Mucosa of stomach (tissue), 1 donor: ENCODE data around the gene TMEM269.
"Not testable (repeated sequence)": the region's sequence is repeated elsewhere in the genome, so short reads cannot be mapped to it uniquely, and the experiment has no call there.

Experiments used
- H3K27me3 ChIP-seq: one replicate; pipeline ENCODE4 v1.7.0; 2013; ENCODE audit warnings: mild to moderate bottlenecking, low read length; ENCODE audit not compliant: control insufficient read depth, insufficient read depth
- H3K36me3 ChIP-seq: one replicate; pipeline ENCODE4 v1.7.0; 2013; ENCODE audit warnings: low read length; ENCODE audit not compliant: control insufficient read depth, insufficient read depth
- H3K4me1 ChIP-seq: one replicate; pipeline ENCODE4 v1.7.0; 2013; ENCODE audit warnings: mild to moderate bottlenecking, low read length; ENCODE audit not compliant: control insufficient read depth, insufficient read depth
- H3K4me3 ChIP-seq: one replicate; pipeline ENCODE4 v1.7.0; 2013; ENCODE audit warnings: low read length
- H3K9ac ChIP-seq: one replicate; pipeline ENCODE4 v1.7.0; 2013; ENCODE audit warnings: mild to moderate bottlenecking, low read length, moderate library complexity
- H3K9me3 ChIP-seq: one replicate; pipeline ENCODE4 v1.7.0; 2013; ENCODE audit warnings: mild to moderate bottlenecking, low read length, moderate library complexity; ENCODE audit not compliant: control insufficient read depth
- donor health status: Pancreatic carcinoma.

The TMEM269 gene

DNA sequence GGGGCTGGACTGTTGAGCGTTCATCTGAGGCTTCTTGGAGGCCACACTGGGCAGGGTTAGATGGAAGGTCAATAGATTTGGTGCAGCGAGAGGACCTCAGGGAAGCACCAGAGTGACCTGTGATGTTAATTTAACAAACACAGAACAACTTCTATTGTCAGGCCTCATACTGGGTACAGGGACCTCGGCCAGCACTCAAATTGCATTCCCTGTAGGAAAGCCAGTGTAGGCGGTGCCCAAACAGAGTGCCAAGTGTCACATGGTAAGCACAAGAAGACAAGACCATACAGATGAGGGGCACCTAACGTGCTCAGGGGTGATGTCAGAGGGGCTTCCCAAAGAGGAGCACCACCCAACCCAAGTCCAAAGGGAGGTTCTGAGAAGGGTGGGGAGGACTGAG, 1.3 kb downstream of the TMEM269 start:
- H3K9ac ChIP-seq, result no peak overlapping the region
- H3K4me1 ChIP-seq, result peaks cover 7% of the 10 kb centered on the region
- H3K36me3 ChIP-seq, result no peaks in the 10 kb centered on the region
- no peaks in the 10 kb centered on the region for H3K9me3 ChIP-seq
- no peak overlapping the region for H3K4me3 ChIP-seq
- peaks cover 13% of the 10 kb centered on the region for H3K27me3 ChIP-seq

DNA sequence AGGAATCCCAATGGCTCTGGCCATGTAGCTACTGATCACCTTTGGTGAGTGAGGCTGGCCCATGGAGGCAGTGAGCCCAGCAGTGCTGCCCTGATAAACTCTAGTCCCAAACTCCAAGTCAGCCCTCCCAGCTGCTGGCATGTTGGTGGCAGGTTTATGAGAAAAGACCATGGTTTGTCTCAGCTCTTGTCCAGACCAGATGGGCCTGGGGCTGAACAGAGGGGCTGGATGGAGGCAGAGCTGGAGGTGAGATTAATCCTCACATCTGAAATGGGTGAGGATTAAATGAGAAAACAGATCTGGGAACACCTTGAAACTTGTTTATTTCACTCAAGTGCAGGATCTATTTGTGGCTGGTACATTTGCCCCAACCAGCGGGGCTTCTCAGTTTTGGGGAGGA, 3.2 kb downstream of the TMEM269 start:
- no peaks in the 10 kb centered on the region for H3K9me3 ChIP-seq
- H3K27me3 ChIP-seq, result peaks cover 13% of the 10 kb centered on the region
- no peak overlapping the region for H3K4me3 ChIP-seq
- no peaks in the 10 kb centered on the region for H3K36me3 ChIP-seq
- no peak overlapping the region for H3K9ac ChIP-seq
- peaks cover 7% of the 10 kb centered on the region for H3K4me1 ChIP-seq

DNA sequence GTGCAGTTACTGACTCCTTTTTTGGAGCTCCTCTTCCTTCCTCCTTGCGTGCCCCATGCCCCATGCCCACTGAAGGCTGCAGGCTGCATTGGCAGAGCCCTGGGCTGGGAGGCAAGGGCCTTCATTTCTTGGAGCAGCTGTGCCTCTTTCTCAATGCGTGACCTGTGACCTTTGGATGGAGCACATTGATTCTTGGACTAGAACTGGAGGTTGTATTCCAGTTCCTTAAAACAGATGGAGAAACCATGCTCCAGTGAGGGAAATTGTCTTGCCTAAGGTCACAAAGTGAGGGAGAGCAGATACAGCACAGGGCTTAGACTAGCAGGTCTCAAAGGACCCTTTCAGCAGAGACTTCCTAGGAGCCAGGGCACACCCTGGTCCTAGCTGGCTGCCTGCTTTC, 9.0 kb downstream of the TMEM269 start:
- Histone ChIP-seq H3K9me3 (no peaks in the 10 kb centered on the region), H3K4me1 (no peaks in the 10 kb centered on the region), H3K4me3 (no peak overlapping the region), H3K9ac (no peak overlapping the region), H3K36me3 (no peaks in the 10 kb centered on the region), H3K27me3 (no peaks in the 10 kb centered on the region)

DNA sequence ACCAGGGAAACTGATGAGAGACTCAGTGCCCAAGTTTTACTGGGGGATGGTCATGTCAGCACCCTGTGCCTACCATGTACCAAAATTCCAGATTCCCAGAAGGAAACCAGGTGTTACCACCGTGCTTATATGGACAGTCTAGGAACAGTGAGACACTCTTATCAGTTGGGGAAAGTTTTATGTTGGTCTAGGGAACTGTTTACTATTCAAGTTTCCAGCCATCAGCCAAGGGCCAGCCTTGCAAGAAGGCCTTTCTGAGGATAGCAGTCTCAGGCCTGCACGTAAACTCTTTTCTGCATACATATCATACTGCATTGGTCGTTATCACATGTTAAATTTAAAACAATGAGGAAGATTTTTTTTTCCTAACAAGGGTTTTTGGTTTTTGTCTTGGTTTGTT, 12.6 kb downstream of the TMEM269 start:
- no peaks in the 10 kb centered on the region for H3K9me3 ChIP-seq
- H3K4me3 ChIP-seq, result no peak overlapping the region
- no peaks in the 10 kb centered on the region for H3K36me3 ChIP-seq
- no peaks in the 10 kb centered on the region for H3K4me1 ChIP-seq
- peaks cover 4% of the 10 kb centered on the region for H3K27me3 ChIP-seq
- H3K9ac ChIP-seq, result no peak overlapping the region

DNA sequence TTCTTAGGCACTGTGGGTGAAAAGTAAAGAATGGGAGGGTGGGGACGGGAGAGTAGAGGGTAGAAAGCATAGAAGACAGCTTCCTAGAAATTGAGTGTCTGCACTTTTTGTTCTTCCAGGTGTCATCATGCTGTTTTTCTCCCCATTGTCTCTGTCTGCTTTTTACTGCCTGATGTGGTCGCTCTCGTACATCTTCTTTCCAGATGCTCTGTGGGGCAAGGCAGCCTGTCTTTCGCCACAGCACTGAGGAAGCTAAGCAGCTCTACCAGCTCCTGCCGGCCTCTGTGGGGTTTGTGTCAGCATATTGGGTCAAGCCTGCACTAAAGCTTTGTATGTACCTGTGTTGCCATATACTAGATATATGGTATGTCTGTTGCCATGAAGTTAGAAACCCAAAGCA, 13.2 kb downstream of the TMEM269 start:
- Histone ChIP-seq H3K4me1 (no peaks in the 10 kb centered on the region), H3K27me3 (peaks cover 4% of the 10 kb centered on the region), H3K9me3 (no peaks in the 10 kb centered on the region), H3K4me3 (no peak overlapping the region), H3K9ac (no peak overlapping the region), H3K36me3 (no peaks in the 10 kb centered on the region)

DNA sequence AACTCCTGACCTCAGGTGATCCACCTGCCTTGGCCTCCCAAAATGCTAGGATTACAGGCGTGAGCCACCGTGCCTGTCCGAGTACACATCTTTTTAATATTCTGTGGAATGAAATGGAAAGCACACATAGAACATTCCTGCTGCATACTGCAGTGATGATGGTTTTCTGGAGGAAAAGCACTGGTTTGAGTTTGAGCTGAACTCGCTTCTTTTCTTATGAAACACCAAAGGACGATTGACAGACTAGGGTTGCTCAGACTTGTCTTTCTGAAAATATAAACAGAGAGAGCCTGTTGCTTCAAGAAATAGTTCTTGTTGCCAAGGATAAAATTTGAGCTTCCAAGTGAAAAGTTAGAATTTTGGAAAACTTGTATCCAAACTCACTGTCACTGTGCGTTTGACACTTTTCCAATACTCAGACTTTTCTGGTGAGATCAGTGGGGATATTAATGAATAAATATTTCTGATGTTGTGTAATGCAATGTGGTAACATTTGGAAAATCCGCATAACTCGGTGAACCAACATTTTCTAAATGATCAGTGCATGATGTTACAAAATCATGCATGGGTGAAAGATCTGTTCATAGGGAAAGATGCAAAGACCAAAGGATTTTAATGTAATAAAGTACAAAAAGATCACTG, 17.2 kb downstream of the TMEM269 start:
- no peak overlapping the region for H3K4me3 ChIP-seq
- no peak overlapping the region for H3K9ac ChIP-seq
- peaks cover 4% of the 10 kb centered on the region for H3K27me3 ChIP-seq
- no peaks in the 10 kb centered on the region for H3K36me3 ChIP-seq
- no peaks in the 10 kb centered on the region for H3K9me3 ChIP-seq
- H3K4me1 ChIP-seq, result no peaks in the 10 kb centered on the region

DNA sequence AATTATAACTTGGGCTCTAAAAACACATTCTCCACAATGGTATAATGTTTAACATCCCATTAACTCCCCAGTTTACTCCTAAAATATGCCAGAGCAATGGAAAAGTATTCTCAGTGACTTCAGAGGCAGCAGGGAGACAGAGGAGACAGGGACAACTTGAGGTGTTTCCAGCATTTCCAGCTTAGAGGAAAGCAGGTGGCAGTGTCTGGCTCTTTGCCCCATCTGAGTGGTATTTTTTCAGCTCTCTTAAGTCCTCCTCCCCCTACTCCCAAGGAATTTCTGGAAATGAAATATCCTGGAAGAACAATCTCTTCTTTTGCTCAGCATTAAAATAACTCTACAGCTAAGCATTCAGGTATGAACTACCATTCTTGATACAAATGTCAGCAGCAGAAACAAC, 21.4 kb downstream of the TMEM269 start:
- Histone ChIP-seq H3K36me3 (no peaks in the 10 kb centered on the region), H3K27me3 (no peaks in the 10 kb centered on the region), H3K4me3 (no peak overlapping the region), H3K9ac (no peak overlapping the region), H3K9me3 (no peaks in the 10 kb centered on the region), H3K4me1 (no peaks in the 10 kb centered on the region)

DNA sequence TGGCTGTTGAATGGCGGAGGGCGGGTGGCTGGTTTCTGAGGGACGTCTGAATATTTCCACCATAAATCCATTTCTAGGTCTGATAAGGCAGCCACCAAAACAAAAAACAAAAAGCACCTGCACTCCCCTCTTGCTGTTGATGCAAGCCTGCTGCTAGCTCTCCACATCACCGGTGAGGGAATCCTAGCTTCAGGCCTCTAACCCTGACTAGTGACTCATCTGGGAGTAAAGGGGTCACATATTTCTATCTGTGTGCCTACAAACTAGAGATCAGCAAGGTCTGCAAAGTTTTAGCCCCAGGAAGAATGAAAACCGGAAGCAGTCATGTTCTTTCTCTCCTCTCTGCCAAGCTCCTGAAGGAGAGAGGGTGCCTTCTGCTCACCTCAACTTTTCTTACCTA, 21.8 kb downstream of the TMEM269 start:
- Histone ChIP-seq H3K27me3 (no peaks in the 10 kb centered on the region), H3K36me3 (no peaks in the 10 kb centered on the region), H3K4me1 (no peaks in the 10 kb centered on the region), H3K4me3 (no peak overlapping the region), H3K9me3 (no peaks in the 10 kb centered on the region), H3K9ac (no peak overlapping the region)

DNA sequence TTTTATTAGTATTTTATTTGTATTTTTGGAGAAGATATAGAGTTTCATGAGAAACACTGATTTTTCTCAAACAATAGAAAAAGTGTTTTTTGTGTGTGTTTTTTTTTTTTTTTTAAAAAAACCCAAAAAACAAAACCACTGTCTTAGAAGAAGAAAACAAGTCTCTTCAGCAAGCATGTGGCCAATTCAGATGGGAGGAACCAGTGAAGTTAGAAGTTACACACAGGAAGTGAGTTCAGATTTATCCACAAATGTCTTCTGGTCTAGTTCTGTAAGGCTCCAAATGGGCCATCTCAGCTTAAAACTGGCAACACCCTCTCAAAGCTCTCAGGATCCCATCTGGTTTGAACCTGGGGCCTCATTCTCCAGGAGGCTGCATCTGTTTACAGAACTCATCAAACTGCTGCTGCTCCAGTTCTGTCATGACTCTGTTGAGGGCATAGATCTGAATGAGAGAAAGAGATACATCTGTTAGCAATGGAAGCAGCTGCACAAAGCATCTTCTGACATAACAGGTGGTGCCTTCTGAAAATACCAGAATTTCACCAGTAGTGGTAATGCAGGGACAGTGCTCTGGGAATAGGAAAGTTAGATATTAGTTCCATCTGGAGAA, 22.4 kb downstream of the TMEM269 start:
- Histone ChIP-seq H3K9me3 (no peaks in the 10 kb centered on the region), H3K4me3 (no peak overlapping the region), H3K27me3 (no peaks in the 10 kb centered on the region), H3K4me1 (no peaks in the 10 kb centered on the region), H3K36me3 (no peaks in the 10 kb centered on the region), H3K9ac (no peak overlapping the region)

DNA sequence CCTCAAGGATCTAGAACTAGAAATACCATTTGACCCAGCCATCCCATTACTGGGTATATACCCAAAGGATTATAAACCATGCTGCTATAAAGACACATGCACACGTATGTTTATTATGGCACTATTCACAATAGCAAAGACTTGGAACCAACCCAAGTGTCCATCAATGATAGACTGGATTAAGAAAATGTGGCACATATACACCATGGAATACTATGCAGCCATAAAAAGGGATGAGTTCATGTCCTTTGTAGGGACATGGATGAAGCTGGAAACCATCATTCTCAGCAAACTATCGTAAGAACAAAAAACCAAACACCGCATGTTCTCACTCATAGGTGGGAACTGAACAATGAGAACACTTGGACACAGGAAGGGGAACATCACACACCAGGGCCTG, 30.0 kb downstream of the TMEM269 start:
- H3K9me3 ChIP-seq, result not testable (repeated sequence)
- peaks cover 11% of the 10 kb centered on the region for H3K4me1 ChIP-seq

DNA sequence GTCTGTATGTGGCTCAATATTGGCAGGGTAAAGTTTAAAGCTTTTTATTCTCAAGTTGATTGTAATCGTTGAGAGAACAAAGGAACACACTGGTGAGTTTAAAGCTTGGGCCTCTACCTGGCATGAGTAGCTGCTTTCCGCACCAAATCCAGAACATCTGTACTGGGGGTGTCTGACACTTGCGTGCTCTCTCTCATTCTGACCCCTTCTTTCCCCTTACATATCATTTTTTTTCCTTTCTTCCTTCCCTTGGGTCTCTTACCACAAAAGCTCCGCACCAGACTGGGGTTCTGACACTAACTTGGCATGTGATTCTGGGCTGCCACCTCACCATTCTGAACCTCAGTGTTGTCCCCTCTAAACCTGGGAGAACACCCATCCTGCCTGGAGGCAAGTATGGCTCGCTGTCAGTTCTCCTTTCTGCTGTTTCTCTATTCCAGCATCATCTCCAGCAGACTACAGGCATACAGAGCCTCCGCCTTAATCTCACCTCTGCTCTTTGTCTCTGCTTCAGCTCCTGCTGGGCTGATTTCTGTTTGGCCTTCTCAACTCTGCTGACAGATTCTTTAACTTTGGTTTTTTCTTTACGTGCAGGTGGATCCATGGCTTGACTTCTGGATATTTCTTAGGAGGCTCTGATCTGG, 31.3 kb downstream of the TMEM269 start:
- no peaks in the 10 kb centered on the region for H3K36me3 ChIP-seq
- H3K9ac ChIP-seq, result peak overlapping the region; percentile 53
- H3K4me1 ChIP-seq, result peaks cover 11% of the 10 kb centered on the region
- H3K4me3 ChIP-seq, result peak overlapping the region; percentile 34
- H3K27me3 ChIP-seq, result no peaks in the 10 kb centered on the region
- no peaks in the 10 kb centered on the region for H3K9me3 ChIP-seq

More for the DNA sequence above, 30.0 kb downstream of the TMEM269 start:
- H3K36me3 ChIP-seq, H3K4me3 ChIP-seq, H3K27me3 ChIP-seq, H3K9ac ChIP-seq: not testable (repeated sequence)

DNA sequence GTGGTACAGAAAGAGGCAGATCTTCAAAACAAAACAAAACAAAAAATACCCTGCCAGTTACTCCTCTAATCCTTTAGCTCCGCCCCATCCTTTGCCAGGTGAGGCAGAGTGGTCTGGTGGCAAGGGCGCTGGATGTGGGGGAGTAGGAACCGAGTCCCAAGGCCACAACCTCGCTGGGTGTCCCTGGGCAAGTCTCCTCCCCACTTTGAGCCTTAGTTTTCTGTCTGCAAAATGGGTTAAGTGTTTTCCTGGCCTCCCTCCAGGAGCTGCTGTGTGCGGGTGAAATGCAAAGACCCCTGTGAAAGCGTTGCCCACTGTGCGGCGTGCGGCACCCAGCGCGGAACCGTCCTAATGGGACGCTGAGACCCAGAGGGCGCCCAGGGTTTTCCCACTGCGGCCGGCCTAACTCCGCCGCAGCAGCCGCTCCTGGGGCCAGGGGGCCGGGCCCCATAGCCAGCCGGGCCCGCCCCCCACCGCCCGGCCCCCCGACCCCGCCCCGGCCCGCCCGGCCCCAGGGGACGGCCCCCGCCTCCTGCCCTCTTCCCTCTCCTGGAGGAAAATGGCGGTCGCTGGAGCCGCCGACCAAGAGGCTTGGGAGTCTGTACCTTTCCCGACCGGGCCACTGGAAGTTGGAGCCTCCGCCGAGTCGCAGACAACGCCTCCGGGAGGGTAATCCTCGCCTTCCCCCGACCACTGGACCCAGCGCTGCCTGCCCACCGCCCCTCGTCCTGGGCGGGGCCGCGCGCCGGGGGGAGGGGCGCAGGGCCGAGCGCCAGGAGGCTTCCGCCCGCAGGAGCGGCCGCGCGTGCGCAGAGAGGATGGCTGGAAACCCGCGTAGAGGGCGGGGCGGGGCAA, 32.0 kb downstream of the TMEM269 start, which contains the start of the genes ERMAP and SVBP:
TSS of gene ERMAP (plus strand) at position 538 of the 855 bp plus-strand sequence. CDS start 13,327 bp downstream, outside the sequence.
TSS of gene SVBP (minus strand) at position 813 of the 855 bp plus-strand sequence. CDS start 853 bp downstream, outside the sequence.
- H3K4me3 ChIP-seq, result peak within 1 kb of the TSS; percentile 34
- no peaks in the 10 kb centered on the region for H3K9me3 ChIP-seq
- H3K27me3 ChIP-seq, result no peaks in the 10 kb centered on the region
- H3K4me1 ChIP-seq, result peaks cover 11% of the 10 kb centered on the region
- H3K36me3 ChIP-seq, result no peaks in the 10 kb centered on the region
- H3K9ac ChIP-seq, result peak within 1 kb of the TSS; percentile 83
